ENCODE data around the gene JMJD1C.

Gene JMJD1C

GRCh38 chr10:63434866-63435854 lies 30.6 kb downstream of the JMJD1C start:
- peak; percentile 31 for DNase-seq

- peak; percentile 19 for DNase-seq
Measured at GRCh38 chr10:63431962-63432797, 33.6 kb downstream of the JMJD1C start.

- DNase-seq = no peak
Measured at GRCh38 chr10:63430999-63431356, 34.8 kb downstream of the JMJD1C start.

- DNase-seq = peak; percentile 85
Measured at GRCh38 chr10:63430091-63430998, 35.4 kb downstream of the JMJD1C start.

GRCh38 chr10:63429281-63429680 lies 36.5 kb downstream of the JMJD1C start:
- DNase-seq = peak; percentile 17

DNA sequence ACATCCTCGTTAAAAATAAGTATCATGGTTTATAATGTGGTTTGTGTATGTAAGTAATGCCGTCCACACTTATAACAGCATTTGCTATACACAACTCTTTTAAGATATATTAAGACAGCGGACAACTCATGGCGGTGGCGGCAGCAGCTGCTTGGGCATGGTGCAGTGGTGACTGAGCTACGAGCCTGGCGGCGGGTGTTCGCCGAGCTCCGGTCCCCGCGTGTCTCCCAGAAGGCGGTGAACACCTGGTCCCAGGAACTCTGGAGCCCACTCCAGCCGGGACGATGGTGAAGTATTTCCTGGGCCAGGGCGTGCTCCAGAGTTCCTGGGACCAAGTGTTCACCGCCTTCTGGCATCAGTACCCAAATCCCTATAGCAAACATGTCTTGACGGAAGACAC lies 38.8 kb downstream of the JMJD1C start:
- no peak for DNase-seq

DNA sequence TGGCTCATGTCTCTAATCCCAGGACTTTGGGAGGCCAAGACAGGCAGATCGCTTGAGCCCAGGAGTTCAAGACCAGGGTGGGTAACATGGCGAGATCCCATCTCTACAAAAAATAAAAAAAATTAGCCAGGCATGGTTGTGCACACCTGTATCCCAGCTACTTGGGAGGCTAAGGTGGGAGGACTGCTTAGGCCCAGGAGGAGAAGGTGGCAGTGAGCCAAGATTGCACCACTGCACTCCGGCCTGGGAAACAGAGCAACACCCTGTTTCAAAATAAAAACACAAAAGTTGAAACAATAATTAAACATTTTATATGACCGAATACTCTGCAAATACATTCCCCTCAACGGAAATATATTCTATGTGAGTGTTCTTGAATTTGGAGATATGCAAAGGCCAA lies 40.3 kb downstream of the JMJD1C start:
- no peak for DNase-seq

- no peak for DNase-seq
Measured at GRCh38 chr10:63424576-63424975, 41.2 kb downstream of the JMJD1C start.

DNA sequence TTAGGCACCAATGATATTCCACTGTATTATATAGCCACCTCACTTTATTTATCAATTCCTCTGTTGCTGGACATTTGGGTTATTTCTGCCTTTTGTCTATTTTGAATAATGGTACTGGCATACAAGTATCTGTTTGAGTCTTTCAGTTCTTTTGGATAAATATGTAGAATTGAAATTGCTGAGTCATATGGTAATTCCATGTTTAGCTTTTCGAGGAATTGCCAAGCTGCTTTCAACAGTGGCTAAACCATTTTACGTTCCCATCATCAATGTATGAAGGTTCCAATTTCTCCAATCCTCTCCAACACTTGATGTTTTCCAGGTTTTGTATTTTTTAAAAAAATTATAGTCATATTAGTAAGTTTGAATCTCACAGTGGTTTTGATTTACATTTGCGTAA lies 42.3 kb downstream of the JMJD1C start:
- DNase-seq = no peak

GRCh38 chr10:63421591-63421990 lies 44.2 kb downstream of the JMJD1C start:
- DNase-seq = no peak

GRCh38 chr10:63416376-63416775 lies 49.4 kb downstream of the JMJD1C start:
- no peak for DNase-seq

DNA sequence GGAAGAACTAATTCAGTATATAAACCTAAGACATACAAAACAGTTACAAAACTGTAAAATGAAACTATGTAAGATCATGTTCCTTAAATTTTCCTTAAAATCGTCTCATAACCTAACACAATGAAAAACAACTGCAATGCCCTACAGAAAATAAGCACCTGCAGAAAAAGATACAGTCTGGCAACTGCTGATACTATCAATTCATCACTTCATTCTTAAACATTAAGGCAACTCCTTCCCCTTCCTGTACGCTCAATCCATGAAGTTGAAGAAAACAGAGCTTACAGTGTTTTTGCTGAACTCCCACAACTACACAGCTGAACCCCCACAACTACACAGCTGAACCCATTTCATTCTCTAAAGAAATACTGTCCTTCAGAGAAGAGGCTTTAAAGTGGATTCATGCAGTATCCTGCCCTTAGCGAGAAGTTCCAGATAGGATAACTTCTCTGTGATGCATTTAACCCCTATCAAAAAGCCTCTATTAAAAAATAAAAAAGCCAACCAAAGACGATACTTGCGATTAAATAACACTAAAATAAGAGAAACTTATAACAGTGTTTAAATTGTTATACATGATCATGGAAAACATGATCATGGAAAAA lies 50.0 kb downstream of the JMJD1C start:
- DNase-seq = no peak

DNA sequence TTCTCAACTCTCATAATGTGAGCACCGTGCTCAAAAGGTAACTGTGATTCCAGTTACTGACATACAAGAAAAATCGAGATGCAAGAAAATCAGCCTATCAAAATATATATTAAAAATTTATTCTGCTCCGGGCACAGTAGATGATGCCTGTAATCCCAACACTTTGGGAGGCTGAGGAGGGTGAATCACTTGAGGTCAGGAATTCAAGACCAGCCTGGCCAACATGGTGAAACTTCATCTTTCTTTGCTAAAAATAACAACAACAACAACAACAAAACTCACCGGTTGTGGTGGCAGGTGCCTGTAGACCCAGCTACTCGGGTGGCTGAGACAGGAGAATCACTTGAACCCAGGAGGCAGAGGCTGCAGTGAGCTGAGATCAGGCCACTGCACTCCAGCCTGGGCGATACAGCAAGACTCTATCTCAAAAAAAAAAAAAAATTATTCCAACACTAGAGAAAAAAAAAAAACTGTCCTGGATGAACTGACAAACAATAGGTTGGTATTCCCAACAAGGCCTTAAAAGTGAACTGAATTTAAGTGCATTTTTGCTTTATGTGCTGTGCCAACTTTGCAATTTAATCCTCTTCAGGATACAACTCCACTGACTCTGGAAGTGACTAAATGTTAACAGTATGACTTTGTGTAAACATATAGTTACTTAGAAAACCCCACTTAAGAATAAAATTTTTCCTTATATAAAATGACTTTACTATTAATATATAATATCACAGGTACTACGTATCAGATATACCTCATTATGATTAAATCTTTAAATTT lies 51.1 kb downstream of the JMJD1C start:
- DNase-seq = peak; percentile 65

DNA sequence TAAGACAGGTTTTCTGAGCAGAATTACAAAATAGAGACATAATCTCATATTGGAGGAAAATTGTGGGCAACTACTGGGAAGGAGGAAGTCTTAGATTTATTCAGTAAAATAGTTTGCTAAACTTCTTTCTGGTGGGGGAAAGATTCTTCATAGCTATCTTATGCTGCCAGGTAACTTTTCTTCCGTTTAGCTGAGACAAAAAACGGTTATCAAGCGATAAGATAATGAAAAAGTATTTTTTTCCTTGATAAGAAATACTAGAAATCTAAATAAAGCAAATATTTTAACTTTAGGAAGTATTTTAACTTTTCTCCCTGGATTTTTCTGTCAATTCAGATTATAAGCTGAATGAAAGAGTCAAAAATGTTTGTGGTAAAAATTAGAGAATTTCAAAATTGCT lies 52.3 kb downstream of the JMJD1C start:
- DNase-seq = no peak

- DNase-seq = no peak
Measured at GRCh38 chr10:63412304-63412703, 53.5 kb downstream of the JMJD1C start.

DNA sequence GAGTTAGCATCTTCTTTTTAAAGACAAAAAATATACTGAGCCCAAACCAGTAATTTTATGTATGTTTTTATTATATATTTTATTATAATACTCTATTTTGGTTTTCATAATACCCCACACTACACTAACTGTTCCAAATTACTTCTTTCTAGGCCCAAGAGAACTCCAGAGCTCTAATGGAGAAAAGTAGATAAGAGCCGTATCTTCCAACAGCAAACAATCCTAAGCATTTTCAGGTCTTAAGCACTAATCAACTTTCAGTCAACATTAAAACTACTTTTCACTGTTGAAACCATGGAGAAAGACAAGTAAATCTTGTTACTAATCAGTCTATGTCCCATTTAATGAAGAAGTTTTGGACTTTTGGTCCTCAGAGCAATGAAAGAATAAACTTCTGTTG lies 55.1 kb downstream of the JMJD1C start:
- DNase-seq = no peak

DNA sequence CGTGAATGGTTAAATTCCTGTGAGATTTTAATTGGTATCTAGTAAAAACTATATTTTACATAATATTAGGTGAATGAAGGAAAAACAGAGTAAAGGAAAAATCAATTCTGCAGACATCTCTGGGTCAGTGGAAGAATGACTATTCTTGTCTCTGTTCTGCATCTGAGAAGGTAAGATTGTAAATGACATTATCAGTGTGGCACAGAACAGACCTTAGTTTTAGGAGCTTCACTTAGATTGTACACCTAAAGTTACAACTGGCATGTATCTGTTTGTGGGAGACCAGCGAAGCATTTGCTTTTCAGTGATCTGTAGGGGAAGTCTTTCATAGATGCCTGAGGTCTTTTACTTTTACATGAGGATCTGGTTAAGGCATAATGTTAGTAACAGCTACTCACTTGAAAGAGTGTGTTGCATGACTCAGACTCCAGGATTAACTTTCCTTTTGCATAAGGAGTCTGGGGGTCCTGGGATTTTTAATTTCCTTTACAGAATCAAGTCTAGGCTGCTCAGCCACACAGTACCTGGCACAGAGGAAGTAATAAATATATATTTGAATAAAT lies 56.2 kb downstream of the JMJD1C start:
- peak; percentile 72 for DNase-seq

DNA sequence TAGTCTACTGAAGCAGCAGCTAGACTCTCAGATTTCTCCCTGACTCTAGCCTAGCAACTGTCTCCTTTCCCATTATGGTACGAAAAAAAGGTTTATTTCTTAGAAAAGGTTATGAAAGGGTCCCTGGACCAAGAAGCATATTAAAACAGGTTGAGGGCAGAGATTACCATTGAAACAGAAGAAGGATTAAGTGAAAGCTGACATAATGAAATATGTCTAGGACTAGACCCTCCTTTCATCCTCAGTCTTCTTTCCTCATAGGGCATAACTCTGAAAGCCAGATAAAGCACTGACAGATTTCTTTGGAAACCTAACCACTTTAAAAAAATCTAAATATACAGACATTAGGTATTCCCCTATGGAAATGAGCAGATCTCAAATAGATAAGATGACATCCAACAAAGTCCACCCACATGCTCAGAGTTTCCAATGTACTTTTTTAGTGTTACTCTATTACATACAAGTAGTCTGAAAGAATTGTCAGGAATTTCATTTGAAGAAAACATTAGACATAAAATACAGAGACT lies 58.6 kb downstream of the JMJD1C start:
- no peak for DNase-seq

DNA sequence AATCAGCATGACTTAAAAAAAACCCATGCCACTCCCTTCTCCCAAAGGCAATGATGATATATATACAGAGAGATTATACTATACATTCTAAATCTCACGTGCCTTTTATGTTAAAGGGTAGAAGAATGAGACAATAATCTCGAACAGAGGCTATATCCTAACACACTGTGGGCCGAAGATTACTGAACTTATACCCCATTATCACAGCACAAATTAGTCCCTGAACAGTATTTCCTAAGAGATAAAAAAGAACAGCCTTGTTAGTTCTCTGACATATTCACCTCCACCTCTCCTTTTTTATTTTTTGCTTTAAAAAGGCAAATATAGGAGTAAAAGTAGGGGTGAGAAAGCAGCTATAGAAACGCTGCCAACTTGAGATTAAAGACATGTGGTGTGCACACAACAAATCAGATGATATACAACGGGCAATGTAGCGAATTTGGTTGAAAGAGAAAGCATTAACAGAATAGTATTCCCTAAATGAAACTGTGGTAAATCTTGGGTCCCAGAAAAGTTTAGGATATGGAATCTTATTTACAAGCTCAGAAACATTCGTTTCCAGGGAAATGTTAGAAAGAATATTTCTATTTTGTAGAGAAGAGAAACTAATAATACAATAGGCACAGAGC lies 69.5 kb downstream of the JMJD1C start:
- no peak for DNase-seq

DNA sequence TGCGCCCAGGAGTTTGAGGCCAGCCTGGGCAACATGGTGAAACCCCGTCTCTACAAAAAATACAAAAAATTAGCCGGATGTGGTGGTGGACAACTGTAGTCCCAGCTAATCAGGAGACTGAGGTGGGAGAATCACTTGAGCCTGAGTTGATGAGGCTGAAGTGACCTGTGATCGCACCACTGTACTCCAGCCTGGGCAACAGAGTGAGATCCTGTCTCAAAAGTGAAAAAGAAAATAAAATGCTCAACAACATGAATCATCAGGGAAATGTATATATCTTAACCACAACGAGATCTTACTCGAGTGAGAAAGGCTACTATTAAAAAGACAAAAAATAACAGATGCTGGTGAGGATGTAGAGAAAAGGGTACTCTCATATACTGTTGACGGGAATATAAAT lies 72.7 kb downstream of the JMJD1C start:
- no peak for DNase-seq

Measured in fibroblast of skin of back (primary cell).